ENCODE measurements around the gene GORAB. TPM values are rescaled to one million over a fixed set of nuclear protein-coding genes. Genes with fewer than 3 reads are reported as not detected.

GORAB gene
- total RNA-seq, 1 donor from 2014 or later, result 9.3 TPM

- Histone ChIP-seq H3K4me1 (peaks cover 17% of the 10 kb centered on the region), H3K27ac (replicated peaks) (no peak overlapping the region), H3K4me3 (no peak overlapping the region), H3K27me3 (ENCODE audit: low read depth) (no peaks in the 10 kb centered on the region), H3K9me3 (replicated peaks) (no peaks in the 10 kb centered on the region), H3K36me3 (no peaks in the 10 kb centered on the region)
- TF ChIP-seq CTCF (IDR thresholded peaks at IDR 0.05; ENCODE audit: borderline replicate concordance), result no peak
- intact Hi-C loops (cut with micrococcal nuclease), result no loop called here
- no peak for DNase-seq
Measured at GRCh38 chr1:170495006-170495405, 37.0 kb upstream of the GORAB start.

- intact Hi-C loops (cut with micrococcal nuclease), result no loop called here
- no peaks in the 10 kb centered on the region for H3K36me3 ChIP-seq
- no peaks in the 10 kb centered on the region for H3K9me3 ChIP-seq (replicated peaks)
Measured at GRCh38 chr1:170498876-170499275, 33.1 kb upstream of the GORAB start.

GRCh38 chr1:170503665-170504064, 28.3 kb upstream of the GORAB start:
- intact Hi-C loops (cut with micrococcal nuclease), result no loop called here

More at GRCh38 chr1:170498876-170499275, 33.1 kb upstream of the GORAB start:
- Histone ChIP-seq H3K4me3 (no peak overlapping the region), H3K27ac (replicated peaks) (no peak overlapping the region), H3K27me3 (ENCODE audit: low read depth) (no peaks in the 10 kb centered on the region), H3K4me1 (peaks cover 14% of the 10 kb centered on the region)
- no peak for DNase-seq
- no peak for TF ChIP-seq CTCF (IDR thresholded peaks at IDR 0.05; ENCODE audit: borderline replicate concordance)

GRCh38 chr1:170510163-170510562, 21.8 kb upstream of the GORAB start:
- no peak for TF ChIP-seq CTCF (IDR thresholded peaks at IDR 0.05; ENCODE audit: borderline replicate concordance)
- intact Hi-C loops (cut with micrococcal nuclease), result no loop called here
- Histone ChIP-seq H3K36me3 (no peaks in the 10 kb centered on the region), H3K4me3 (no peak overlapping the region), H3K27ac (replicated peaks) (no peak overlapping the region), H3K27me3 (ENCODE audit: low read depth) (no peaks in the 10 kb centered on the region), H3K9me3 (replicated peaks) (peaks cover under 1% of the 10 kb centered on the region), H3K4me1 (no peaks in the 10 kb centered on the region)
- no peak for DNase-seq

More at GRCh38 chr1:170503665-170504064, 28.3 kb upstream of the GORAB start:
- Histone ChIP-seq H3K27ac (replicated peaks) (no peak overlapping the region), H3K4me1 (no peaks in the 10 kb centered on the region), H3K27me3 (ENCODE audit: low read depth) (no peaks in the 10 kb centered on the region), H3K4me3 (no peak overlapping the region), H3K36me3 (no peaks in the 10 kb centered on the region), H3K9me3 (replicated peaks) (peaks cover 6% of the 10 kb centered on the region)
- DNase-seq, result no peak
- TF ChIP-seq CTCF (IDR thresholded peaks at IDR 0.05; ENCODE audit: borderline replicate concordance), result no peak

GRCh38 chr1:170511038-170511437, 20.9 kb upstream of the GORAB start:
- no peak for TF ChIP-seq CTCF (IDR thresholded peaks at IDR 0.05; ENCODE audit: borderline replicate concordance)
- no peak overlapping the region for H3K27ac ChIP-seq (replicated peaks)
- no peak overlapping the region for H3K4me3 ChIP-seq
- no peaks in the 10 kb centered on the region for H3K36me3 ChIP-seq
- DNase-seq, result no peak
- no peaks in the 10 kb centered on the region for H3K9me3 ChIP-seq (replicated peaks)
- no peaks in the 10 kb centered on the region for H3K27me3 ChIP-seq (ENCODE audit: low read depth)
- no peaks in the 10 kb centered on the region for H3K4me1 ChIP-seq
- intact Hi-C loops (cut with micrococcal nuclease), result no loop called here

GRCh38 chr1:170513138-170513537, 18.8 kb upstream of the GORAB start:
- DNase-seq, result no peak
- Histone ChIP-seq H3K27ac (replicated peaks) (no peak overlapping the region), H3K36me3 (no peaks in the 10 kb centered on the region), H3K4me1 (no peaks in the 10 kb centered on the region), H3K4me3 (no peak overlapping the region), H3K27me3 (ENCODE audit: low read depth) (no peaks in the 10 kb centered on the region), H3K9me3 (replicated peaks) (no peaks in the 10 kb centered on the region)
- no peak for TF ChIP-seq CTCF (IDR thresholded peaks at IDR 0.05; ENCODE audit: borderline replicate concordance)
- intact Hi-C loops (cut with micrococcal nuclease), result no loop called here

Measured in left ventricle myocardium inferior (tissue), 1 donor.